Measurements from ENCODE around the gene CNTNAP2.

GRCh38 chr7:148318838-148319237, 2202.2 kb downstream of the CNTNAP2 start:
- TF ChIP-seq POLR2A (IDR thresholded peaks at IDR 0.05) (no peak), CTCF (IDR thresholded peaks at IDR 0.05) (no peak)
